Prostate gland (tissue), 2 donors: ENCODE results near the gene NOXA1.

Experiments
- CTCF ChIP-seq, 4 experiments: fragments of 200-600 bp in 2 of 4; fragments of 450-650 bp in 2 of 4; sonication (generic) in 2 of 4; IDR thresholded peaks; 1 replicate in 3 of 4; 2 replicates in 1 of 4; pipeline ENCODE4 v1.5.1; 2016 to 2019; ENCODE audit warnings: antibody characterized with exemption in 4 of 4, mild to moderate bottlenecking in 2 of 4, moderate library complexity in 2 of 4
- POLR2AphosphoS5 ChIP-seq: sonication (generic); formaldehyde crosslinking; IDR thresholded peaks from one replicate; pipeline ENCODE4 v1.6.1; 2017; ENCODE audit warnings: antibody characterized with exemption

GRCh38 chr9:137403269-137403668, 19.9 kb upstream of the NOXA1 start:
- TF ChIP-seq CTCF (IDR thresholded peaks at IDR 0.05): no peak
- no peak for TF ChIP-seq POLR2AphosphoS5
